Retinal pigment epithelial cell (primary cell): Measurements from ENCODE around the gene PFKP.

Experiments
- DNase-seq: peaks from one replicate; pipeline ENCODE4 v3.0.0-alpha.2; 2010; ENCODE audit warnings: low read depth
- H3K4me3 ChIP-seq: 2 replicates; pipeline ENCODE4 v1.5.1; 2011; ENCODE audit warnings: mild to moderate bottlenecking, low read length, control low read depth, moderate library complexity
- TF ChIP-seq, protein P1 (sequence below): conservative IDR thresholded peaks from 2 replicates; pipeline ENCODE4 v1.5.1; 2011; ENCODE audit warnings: low read depth, low read length, control low read depth, inconsistent platforms

The PFKP gene

DNA sequence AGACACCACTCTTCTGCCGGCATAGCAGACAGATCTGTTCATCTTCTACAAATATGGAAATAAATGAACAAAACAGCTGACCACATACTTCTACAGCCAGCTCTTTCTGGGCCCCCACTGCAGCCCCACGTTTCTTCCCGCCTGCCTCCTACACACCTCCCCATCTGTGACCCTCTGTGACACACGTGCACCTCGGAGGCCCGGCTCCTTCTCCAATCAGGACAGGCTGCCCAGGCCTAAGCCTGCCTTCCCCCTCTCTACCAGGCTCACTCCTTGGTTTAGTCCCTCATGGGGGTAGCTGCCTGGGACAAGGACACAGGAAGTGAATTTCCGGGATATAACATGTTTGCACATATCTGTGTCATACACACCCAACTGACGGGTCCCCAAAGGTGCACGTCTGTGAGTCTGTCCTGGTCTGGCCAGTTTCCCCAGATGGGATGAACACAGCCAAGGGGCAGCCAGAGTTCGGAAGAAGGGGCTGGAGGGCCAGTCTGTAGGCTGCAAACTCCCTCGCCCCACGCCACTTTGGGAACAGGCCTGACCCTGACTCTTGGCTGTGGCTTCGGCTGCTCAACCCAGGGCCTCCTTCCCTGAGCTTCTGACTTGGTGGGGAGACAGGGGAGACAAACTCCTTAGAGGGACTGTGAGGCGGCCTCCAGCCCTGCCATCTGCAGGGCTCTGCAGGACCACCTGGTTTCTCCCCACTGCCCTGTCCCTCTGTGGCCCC, 75.0 kb downstream of the PFKP start:
- no peak for DNase-seq
- TF ChIP-seq, protein P1, sequence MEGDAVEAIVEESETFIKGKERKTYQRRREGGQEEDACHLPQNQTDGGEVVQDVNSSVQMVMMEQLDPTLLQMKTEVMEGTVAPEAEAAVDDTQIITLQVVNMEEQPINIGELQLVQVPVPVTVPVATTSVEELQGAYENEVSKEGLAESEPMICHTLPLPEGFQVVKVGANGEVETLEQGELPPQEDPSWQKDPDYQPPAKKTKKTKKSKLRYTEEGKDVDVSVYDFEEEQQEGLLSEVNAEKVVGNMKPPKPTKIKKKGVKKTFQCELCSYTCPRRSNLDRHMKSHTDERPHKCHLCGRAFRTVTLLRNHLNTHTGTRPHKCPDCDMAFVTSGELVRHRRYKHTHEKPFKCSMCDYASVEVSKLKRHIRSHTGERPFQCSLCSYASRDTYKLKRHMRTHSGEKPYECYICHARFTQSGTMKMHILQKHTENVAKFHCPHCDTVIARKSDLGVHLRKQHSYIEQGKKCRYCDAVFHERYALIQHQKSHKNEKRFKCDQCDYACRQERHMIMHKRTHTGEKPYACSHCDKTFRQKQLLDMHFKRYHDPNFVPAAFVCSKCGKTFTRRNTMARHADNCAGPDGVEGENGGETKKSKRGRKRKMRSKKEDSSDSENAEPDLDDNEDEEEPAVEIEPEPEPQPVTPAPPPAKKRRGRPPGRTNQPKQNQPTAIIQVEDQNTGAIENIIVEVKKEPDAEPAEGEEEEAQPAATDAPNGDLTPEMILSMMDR: no peak
- no peak overlapping the region for H3K4me3 ChIP-seq

DNA sequence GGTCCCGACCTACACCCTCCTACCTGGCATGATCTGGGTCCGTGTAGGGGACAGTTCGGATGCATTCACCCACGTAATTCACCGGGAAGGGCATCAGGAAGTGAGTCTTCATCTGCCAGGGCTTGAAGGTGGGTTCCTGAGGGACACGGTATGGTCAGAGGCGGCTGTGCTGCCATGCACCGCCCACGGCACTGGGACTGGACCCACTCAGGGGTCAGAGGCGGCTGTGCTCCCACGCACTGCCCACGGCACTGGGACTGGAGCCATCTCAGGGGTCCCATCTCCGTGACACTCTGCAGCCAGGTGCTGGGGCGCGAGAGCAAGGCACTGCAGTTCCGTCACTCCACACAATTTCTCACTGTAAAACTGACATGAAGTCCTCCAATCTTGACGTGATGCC, 76.0 kb downstream of the PFKP start:
- TF ChIP-seq, protein P1: no peak
- no peak overlapping the region for H3K4me3 ChIP-seq
- DNase-seq: no peak

DNA sequence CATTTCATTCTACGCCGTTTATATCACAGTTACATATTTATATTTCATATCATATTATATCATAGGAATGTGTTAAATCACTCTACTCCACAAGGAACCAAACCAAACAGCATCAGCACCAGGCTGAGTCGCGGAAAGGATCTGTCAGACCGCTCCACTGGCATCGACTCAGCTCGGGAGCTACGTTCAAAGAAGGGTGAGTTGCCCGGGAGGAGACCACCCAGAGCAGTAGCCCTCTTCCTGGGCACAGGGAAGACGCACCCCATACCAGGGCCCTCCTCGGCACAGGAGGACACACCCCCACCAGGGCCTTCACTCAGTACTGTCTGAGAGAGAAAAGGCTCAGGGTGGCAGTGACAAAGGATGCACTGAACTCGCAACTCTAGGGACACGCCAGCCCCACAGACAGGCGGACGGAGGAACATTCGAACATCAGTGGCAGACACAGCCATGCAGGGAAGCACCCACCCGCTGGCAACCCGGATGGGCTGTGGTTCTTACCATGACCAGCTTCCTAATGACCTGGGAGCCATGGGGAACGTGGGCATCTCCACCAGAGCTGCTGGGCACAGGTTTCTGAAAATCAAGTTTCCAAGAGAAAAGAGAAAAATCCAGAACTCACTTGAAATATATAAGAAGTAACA, 76.6 kb downstream of the PFKP start:
- TF ChIP-seq, protein P1: no peak

DNA sequence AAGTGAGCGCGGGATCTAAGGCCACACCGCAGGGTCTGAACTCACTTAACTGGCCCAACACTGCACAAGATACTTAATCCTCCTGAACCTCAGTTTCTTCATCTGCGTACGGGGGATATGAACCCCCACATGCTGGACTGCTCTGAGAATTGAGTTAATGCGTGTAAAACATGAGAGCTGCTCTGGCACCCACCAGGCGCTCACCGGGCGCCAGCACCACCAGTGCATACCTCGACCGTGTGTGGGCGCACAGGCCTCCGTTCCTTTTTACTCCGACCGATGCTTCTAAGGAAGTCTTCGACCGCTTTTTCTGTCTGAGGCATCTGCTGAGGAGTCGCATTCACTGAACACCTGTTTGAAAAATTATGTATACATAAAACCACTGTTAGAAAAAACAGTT, 78.0 kb downstream of the PFKP start:
- H3K4me3 ChIP-seq: no peak overlapping the region
- no peak for DNase-seq
- TF ChIP-seq, protein P1: no peak

More for the DNA sequence above, 76.6 kb downstream of the PFKP start:
- no peak overlapping the region for H3K4me3 ChIP-seq
- no peak for DNase-seq

DNA sequence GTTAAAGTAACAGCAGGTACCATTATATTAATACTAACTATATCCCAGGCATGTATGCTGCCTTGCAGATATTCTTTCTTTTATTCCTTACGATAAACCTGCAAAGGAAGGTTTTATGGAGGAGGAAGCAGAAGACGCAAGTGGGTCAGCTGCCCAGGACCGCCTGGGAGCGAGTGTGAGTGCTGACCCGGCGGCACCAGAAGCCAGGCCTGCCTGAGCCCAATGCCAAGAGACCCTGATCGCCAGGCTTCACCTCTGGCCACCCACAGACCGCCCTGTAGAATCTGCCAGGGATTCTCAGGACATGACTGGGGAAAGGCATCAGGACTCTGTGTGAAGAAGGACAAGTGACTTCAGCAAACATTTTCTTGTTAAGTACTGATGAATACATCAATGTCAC, 78.9 kb downstream of the PFKP start:
- no peak for DNase-seq
- TF ChIP-seq, protein P1: no peak
- H3K4me3 ChIP-seq: no peak overlapping the region

DNA sequence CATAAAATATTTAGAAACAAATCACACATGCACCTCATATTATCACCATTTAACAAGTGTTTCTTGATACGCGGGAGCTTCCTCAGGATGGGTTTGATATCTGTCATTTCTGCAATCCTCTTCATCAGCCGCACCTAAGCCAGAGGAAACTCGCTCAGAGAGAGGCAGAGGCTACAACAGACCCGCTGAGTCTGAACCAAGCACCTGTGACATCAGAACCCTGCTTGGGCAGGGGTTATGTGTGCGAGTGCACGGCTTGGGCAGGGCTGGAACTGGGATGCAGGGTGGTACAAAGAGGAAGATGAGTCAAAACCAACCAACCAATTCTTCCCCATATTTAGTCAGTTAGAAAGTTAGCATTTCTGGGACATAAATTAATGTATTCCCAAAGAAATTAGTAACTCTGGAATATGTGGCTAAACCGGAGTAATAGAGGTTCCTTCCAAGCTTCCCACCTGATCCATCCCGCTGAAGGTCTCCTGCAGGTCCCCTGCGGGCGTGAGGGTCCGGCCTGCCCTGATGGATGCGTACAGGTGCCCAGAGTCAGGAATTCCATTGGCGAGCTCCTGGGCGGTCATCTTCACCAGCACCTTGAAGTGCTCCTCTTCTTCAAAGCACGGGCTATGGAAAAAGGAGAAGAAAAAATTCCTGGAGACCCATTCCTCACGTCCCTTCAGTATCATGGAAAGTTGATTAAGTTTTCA, 79.9 kb downstream of the PFKP start:
- DNase-seq: no peak
- TF ChIP-seq, protein P1: no peak
- no peak overlapping the region for H3K4me3 ChIP-seq
